Activated T-cell treated with anti-CD3 and anti-CD28 coated beads, Interleukin-2, amount 50 U/mL, for 48 hours (primary cell): ENCODE data around the gene SEMA3E.
"Not testable (repeated sequence)": the region's sequence is repeated elsewhere in the genome, so short reads cannot be mapped to it uniquely, and the experiment has no call there.

Experiments used
- DNase-seq, 2 experiments: peaks; one replicate each; pipeline ENCODE4 v3.0.0-alpha.2; 2020

The SEMA3E gene

DNA sequence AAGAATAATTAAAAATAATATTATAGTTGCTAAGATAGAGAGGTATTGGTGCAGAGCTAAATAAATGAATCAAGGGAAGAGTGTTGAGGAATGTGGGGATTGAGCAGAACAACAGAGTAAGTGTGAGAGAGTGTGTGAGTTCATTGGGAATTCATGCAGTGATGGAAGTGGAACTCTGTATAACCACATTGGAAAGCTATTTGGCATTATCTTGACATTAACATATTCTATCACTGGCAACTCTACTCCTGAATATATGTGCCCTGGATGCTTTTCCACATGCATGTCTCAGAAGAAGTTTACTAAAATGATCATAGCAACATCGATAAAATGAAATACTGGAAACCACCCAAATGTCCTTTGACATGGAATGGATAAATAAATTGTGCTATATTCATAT is 164.1 kb downstream of the SEMA3E start:
- DNase-seq: no peak

DNA sequence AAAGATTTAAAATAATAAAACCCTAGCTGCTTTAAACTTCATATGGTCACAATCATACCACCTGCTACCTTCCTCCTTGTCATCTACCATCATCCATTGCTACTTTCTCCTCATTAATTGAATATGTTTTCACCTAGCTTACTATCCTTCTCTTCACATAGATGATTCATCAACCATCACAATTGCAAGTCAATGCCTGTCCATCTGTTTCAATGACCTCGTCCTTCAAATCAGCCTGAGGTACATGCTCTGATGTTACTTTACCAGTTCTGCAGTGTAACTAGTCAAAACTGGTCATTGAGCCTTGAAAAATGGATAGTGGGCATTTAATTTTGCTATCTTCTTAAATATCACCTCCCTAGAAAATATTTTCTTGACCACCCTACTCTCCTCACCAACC is 164.7 kb downstream of the SEMA3E start:
- DNase-seq: no peak

DNA sequence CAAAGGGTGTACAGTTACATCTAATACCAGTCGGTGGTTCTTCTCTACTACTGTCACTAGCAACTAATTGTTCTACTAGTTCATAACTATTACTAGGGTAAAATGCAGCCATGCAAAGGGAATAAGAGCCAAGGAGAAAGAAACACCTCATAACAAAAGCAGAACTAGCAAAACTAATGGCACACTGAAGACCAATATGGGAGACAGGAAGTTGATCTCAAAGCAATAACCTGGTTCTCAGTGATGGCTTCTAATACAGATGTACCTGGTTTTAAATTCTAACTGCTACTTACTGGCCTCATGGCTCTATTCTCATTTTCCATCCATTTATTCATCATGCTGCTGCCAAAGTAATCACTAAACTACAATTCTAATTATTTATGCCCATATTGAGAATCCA is 170.3 kb downstream of the SEMA3E start:
- no peak for DNase-seq

DNA sequence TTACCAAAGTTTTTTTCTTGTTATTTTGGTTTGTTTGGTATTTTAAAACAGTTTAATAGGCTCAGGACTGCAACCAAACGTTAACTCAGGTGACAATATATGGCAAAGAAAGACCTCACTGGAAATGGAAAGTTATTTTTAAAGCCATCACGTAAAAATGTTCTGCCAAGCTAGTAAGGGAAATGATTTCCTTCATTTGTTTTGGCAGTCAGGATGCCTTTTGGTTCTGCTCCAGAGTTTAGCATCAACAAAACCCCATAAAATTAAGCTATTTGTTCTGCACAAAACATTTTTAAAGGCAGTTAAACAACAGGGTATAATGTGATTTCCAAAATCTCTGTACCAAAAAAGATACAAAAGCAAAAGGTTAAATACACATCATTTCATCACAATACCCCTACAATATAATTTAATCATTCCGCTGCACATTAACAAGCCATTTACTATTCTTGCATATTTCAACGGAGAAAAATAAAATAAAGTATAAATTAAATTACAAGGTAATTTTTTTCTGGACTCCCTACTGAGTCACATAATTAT is 172.4 kb downstream of the SEMA3E start:
- no peak for DNase-seq

DNA sequence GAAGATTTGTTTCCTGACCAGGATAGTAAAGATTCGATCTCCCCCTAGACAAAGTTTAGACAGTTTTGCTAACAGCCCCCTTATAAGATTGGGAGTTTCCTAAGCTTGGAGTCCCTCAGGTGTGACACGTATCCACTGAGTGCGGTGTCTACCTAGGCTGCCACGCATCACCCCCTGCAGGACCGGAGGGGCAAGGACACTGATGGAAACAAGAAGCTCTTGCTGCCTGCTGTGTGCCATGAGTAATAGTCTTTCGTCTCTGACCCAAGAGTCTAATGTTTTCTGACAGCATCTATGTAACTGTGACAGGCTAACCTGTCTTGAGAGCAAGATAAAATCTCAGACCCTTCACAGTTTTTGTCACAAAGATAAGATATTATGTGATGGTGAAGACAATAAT is 173.5 kb downstream of the SEMA3E start:
- DNase-seq: no peak

DNA sequence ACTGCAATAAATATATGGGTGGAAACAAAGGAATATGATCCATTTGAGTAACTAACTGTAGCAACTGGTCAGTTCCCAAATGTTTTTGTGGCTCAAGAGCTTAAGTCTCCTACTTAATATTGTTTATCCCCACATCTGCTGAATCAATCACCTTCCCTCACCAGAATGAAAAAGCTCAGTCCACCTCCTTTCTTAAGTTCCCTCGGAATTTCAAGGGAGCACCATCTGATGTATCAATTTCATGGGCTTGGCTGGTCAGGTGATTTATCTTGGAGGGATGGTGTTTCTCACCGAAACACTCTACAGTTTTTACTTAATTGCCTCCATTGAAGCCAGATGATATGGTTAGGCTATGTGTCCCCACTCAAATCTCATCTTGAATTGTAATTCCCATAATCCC is 176.6 kb downstream of the SEMA3E start:
- no peak for DNase-seq

DNA sequence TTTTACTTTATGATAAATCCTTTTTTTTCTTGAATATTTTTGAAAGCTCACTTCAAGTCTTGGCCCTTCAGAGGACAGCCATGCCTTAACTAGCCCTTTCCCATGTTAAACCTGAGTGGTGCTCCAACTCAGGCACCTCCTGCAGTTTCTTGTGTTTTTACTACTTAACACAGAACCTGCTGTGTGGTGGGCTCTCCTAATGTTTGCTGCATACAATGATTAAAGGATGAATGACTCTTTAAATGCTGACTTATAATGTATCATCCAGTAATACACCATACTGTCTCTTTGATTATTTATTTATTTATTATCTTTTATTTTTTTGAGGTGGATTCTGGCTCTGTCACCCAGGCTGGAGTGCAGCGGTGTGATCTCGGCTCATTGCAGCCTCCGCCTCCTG is 179.4 kb downstream of the SEMA3E start:
- no peak for DNase-seq

DNA sequence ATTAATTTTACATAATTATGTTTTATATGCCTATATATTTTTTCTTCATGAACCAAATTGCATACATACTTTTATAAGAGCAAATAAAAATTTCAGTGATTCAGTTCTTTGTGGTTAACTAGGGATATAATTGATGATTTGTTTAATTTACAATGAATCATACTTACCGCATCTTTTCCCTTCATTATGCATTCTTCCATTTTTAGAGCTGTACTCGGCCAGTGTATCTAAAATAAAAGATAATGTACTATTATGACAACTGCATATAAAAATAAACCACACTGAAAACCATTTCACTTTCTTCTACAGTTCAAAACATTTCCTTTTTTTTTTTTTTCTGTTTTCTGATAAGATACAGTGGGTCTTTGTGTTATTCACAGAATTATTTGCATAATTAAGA is 179.9 kb downstream of the SEMA3E start:
- no peak for DNase-seq

DNA sequence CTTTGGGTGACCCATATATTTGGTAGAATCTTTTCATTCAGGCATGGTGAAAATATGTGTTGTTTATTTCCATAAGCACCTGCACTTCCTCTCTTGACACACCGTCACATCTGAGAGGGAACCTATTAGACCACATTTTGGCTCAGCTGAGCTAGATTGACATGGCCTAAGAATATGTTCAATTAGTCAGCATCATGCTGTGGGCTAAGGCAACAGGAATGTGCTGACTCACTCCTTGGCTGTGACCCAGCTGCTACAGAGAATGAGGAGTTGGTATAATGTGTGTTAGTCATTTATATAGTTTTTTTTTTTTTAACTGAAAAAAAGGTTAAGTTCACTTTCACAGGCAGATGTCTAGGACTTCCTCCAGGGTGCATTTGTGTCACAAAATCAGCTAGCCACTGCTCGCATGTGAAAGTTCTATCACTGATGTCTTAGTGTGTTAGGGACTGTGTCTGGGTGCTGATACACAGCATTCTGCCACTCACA is 180.6 kb downstream of the SEMA3E start:
- no peak for DNase-seq

DNA sequence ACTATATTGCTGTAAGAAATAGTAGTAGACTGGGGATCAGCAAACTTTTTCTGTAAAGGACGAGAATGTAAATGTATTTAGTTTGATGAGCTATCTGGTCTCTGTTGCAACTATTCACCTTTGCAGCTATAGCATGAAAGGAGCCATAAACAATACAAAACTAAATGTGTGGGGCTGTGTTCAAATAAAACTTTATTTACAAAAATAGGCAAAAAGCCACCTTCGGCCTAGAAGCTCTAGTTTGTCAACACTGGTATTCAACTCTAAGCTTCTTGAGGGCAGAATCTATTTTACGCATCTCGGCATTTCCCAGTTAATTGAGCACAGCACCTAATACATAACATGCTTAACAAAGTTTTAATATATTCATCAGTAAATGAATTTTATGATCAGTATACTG is 181.4 kb downstream of the SEMA3E start:
- DNase-seq: no peak

DNA sequence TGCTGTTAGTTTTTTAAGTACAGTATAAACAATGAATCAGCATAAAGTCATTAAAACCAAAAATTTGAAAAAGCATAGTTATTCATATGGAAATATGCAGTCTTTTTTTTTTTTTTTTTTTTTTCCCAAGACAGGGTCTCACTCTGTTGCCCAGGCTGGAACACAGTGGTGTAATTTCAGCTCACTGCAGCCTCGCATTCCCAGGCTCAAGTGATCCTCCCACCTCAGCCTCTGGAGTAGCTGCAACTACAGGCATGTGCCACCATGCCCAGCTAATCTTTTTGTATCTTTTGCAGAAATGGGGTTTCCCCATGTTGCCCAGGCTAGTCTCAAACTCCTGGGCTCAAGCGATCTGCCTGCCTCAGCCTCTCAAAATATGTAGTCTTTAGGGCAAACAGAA is 182.0 kb downstream of the SEMA3E start:
- DNase-seq: no peak

DNA sequence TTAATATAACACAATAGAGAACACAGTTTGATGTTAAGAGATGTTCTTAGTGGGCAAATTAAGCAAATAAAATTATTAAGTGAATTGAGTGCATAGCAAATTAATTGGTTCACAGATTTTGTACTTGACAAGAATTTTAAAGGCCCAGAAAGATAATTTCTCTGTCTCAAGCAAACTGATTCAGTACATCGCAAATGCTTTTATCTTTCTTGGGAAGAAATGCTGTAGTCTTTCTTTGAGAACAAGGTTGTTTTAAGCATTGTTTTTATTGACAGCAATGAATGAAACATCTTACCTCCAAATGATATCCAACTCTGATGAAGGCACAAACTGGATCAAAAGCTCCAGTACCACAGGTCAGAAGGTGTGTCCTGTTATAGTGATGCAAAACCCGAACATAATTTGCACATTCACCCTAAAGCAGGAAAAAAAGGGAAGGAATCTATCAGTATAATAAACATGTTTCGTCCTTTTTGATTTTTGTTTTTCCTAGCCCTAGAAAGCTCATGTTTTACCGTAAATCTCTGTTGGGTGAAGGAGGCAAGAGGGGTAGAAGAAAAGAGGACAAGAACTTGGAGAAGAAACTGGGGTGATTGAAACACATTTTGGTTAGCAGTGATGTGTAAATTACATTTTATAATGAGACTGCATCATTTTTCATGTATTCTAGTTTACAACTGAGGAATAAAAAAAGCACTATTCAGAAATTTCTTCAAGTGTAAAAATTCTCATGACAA is 182.6 kb downstream of the SEMA3E start:
- DNase-seq: no peak

DNA sequence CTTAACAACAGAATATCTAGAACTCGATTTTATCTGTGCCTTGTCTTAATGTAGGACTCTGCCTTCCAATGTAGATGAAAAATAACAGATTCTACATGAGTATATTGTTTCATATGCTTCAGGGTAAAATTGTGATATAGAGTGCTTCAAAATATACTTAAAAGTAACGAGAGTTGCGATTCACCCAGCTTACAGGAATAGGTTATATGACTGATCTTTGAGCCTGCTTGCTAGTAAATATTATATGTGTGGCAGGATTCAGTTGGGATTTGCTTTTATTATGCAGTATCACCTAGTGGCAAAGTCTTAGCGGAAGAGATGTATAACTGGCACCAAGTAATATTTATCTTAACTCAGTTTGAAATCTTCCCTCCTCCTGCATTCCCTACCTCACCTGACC is 183.3 kb downstream of the SEMA3E start:
- no peak for DNase-seq

DNA sequence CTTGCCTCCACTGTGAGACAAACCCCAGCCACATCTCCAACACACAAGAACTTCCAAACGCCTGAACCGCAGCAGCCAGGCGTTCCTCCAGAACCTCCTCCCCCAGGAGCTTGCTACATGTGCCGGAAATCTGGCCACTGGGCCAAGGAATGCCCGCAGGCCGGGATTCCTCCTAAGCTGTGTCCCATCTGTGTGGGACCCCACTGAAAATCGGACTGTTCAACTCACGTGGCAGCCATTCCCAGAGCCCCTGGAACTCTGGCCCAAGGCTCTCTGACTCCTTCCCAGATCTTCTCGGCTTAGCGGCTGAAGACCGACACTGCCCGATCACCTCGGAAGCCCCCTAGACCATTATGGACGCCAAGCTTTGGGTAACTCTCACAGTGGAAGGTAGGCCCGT is 187.1 kb downstream of the SEMA3E start:
- DNase-seq: not testable (repeated sequence)

DNA sequence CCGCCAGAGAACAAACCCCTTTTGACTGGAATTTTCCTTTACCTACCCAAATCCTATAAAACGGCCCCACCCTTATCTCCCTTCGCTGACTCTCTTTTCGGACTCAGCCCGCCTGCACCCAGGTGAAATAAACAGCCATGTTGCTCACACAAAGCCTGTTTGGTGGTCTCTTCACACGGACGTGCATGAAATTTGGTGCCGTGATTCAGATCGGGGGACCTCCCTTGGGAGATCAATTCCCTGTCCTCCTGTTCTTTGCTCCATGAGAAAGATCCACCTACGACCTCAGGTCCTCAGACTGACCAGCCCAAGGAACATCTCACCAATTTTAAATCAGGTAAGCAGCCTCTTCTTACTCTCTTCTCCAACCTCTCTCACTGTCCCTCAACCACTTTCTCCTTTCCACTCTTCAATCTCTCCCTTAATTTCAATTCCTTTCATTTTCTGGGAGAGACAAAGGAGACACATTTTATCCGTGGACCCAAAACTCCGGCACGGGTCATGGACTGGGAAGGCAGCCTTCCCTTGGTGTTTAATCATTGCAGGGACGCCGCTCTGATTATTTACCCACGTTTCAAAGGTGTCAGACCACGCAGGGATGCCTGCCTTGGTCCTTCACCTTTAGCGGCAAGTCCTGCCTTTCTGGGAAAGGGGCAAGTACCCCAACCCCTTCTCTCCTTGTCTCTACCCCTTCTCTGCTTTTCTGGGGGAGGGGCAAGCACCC is 188.8 kb downstream of the SEMA3E start:
- not testable (repeated sequence) for DNase-seq

DNA sequence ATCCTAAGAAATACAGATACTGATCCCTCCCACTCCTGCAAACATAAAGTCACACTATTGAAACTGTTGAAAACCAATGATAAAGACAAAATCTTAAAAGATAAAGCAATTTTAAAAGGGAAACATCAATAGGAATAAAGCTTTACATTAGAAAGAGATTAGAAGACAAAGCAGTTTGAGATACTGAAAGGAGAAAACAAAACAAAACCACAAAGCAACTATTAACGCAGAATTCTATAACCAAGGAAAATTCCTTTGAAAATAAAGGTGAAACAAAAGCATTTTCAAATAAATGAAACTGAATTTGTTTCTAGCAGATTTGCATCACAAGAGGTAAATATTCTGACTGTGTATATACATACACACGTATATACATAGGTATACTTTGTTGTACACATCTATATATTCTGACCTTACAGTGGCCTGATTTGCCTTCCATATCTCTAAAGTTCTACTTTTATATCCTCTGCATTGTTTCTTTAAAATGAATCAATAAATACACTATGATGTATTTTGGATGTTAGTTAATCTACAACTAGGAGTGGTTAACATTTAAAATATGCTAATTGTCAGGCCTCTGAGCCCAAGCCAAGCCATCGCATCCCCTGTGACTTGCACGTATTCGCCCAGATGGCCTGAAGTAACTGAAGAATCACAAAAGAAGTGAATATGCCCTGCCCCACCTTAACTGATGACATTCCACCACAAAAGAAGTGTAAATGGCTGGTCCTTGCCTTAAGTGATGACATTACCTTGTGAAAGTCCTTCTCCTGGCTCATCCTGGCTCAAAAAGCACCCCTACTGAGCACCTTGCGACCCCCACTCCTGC is 189.6 kb downstream of the SEMA3E start:
- not testable (repeated sequence) for DNase-seq

DNA sequence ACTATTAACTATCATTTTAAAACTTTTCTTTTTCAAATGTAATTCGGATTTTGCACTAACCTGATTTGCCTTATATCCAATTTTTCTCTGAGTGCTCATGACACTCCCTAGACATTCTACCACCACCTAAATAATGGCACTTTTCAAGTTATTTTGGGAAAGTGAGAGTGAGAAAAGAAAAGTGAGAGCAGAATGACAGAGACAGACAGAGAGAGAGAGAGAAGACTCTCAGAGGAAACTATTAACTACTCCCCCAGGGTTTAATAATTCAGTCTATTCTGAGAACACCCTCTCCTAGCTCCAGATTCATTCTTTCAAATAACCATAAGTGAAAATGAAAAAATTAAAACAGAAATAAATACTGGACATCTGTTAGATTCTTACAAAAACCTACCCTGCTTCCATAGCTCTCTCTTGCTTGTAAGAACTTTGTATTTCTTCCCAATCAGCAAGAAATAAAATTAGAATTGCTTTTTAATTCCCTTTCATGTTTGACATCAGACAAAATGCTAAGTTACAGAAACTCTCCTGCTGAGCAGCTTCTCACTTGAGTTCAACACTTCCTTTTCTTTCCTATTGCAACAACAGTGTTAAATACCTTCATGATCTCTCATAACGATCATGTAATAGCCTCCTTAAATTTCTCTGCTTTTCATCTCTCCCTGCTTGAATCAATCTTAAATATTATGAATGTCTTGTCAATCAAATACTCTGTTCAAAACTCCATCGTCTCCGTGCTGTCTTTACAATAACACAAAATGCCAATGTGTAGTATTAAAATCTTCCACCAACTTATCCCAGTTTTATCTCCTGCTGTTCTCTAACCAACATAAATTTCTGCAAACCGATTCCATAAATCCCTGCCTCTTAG is 191.7 kb downstream of the SEMA3E start:
- no peak for DNase-seq

DNA sequence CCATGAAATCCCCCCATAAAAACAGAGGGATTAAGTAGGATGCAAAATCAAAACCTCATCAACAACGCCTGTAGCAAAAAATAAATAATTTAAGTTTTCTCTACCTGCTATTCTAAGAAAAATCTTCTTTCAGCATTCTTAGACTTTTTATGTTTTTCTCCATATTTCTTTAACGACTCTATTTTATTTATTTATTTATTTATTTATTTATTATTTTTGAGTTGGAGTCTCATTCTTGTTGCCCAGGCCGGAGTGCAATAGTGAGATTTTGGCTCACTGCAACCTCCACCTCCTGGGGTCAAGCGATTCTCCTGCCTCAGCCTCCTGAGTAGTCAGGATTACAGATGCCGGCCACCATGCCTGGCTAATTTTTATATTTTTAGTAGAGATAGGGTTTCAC is 192.5 kb downstream of the SEMA3E start:
- no peak for DNase-seq

DNA sequence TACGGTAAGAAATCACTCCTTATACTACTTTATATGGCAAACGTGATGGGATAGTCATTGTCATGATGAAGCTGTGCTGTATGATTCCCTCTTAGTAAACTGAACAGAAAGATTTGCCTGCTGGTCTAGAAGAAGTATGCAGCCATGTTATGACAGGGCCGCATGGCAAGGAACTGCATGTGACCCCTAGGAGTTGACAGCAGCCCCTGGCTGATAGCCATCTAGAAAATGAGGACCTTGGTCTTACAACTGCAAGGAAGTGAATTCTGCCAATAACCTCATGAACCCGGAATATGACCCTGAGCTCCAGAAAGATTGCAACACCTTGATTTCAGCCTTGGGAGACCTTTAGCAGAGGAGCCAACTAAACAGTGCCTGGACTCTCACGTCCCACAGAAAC is 193.3 kb downstream of the SEMA3E start:
- DNase-seq: no peak

DNA sequence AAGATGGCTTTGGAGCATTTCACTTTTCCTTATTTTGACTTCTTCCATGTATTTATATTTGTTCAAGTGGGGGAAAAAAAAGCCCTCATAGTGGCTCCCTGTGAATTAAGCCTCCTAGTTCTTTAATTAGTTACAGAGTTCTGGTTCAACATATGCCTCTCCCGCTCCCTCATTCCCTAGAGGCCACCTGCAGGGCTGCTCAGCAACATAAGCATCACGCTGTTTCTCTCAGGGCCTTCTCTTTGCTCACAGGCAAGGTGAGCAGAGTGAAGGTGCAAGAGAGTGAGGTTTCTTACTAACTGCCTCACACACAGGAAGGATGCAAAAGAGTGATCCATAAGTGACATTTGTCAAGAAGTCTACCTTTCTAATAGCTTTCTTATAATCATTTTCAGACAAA is 196.7 kb downstream of the SEMA3E start:
- DNase-seq: no peak

DNA sequence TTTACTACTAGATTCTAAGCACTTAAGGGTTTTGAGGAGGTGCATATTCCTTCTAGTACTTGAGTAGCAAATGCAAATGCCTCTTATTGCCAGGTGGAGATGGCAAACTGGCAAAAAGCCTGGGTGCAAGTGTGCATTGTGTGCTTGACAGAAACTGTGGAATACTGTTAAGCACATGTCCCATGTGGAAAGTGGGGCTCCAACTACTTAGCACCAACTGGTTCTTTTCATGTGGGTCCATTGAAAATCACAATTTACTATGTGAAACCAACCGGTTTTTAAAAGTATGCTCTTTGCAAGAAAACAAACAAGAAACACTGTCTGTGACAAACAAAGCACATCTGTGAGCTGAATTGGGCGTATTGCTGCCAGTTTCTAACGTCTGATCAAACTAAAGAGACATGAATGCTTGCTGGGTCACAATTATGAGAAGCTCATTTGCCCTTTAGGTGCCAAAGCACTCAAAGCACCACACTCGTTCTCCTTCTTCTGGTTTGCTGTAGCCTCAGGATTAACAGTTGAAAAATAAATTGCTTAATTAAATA is 197.4 kb downstream of the SEMA3E start:
- no peak for DNase-seq

DNA sequence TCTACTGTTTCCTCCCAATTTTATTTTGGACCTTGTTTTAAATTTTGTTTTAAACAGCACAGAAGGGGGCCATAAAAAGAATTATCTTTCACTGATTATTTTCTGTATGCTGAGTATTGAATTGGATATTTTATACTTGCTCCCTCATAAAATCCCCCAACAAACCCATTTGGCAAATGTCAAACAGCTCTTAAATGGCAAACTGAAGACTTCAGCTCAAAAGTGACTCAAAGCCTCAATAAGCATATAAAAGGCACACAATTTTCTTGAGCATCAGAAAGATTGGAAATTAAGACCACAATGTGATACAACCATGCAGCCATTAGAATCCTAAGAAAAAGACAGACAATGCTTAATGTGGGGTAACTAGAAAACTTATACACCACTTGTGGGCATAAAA is 199.2 kb downstream of the SEMA3E start:
- no peak for DNase-seq
